LNCaP clone FGC (cell line): ENCODE measurements around the gene ABL2.
"Not testable (repeated sequence)": the region's sequence is repeated elsewhere in the genome, so short reads cannot be mapped to it uniquely, and the experiment has no call there.

Experiments used
- DNase-seq: peaks from one replicate; pipeline ENCODE4 v3.0.0-alpha.2; 2011; ENCODE audit warnings: low read depth
- H3K4me3 ChIP-seq: 2 replicates; pipeline ENCODE4 v1.5.1; 2011; ENCODE audit warnings: mild to moderate bottlenecking, low read depth, low read length, control low read depth
- TF ChIP-seq, protein P1 (sequence below): IDR thresholded peaks from 2 replicates; pipeline ENCODE4 v1.5.1; 2012; ENCODE audit warnings: mild to moderate bottlenecking; ENCODE audit not compliant: control insufficient read depth, insufficient read depth; ENCODE audit errors: extremely low read depth

Gene ABL2

DNA sequence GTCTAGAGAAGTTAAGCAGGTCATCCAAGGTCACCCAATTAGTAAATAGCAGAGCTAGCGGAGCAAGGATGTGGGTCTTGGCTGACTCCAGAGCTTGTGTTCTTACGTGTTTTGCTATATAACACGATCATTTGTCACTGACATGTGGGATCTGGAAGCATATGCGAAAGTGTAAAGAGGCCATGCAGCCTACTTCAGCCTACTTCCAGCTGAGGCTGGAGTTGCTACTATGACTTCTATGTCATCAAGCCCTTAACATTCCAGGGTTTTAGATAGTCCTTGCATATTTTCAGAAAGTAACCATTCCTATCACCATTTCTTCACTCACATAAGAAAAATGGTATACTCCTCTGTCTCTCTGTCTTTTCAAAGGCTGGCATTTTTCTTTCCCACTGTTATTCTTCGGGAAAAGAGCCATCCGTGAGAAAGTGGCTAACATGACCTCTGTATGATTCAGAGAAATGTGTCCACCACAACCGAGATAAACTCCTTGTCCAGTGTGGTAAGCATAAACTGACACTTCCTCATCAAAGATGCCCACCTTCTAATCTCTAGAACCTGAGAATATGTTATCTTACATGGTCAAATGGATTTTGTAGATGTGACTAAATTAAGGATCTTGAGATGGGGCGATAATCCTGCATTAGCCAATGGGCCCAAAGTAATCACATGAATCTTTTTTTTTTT lies 24.0 kb upstream of the ABL2 start:
- TF ChIP-seq, protein P1, sequence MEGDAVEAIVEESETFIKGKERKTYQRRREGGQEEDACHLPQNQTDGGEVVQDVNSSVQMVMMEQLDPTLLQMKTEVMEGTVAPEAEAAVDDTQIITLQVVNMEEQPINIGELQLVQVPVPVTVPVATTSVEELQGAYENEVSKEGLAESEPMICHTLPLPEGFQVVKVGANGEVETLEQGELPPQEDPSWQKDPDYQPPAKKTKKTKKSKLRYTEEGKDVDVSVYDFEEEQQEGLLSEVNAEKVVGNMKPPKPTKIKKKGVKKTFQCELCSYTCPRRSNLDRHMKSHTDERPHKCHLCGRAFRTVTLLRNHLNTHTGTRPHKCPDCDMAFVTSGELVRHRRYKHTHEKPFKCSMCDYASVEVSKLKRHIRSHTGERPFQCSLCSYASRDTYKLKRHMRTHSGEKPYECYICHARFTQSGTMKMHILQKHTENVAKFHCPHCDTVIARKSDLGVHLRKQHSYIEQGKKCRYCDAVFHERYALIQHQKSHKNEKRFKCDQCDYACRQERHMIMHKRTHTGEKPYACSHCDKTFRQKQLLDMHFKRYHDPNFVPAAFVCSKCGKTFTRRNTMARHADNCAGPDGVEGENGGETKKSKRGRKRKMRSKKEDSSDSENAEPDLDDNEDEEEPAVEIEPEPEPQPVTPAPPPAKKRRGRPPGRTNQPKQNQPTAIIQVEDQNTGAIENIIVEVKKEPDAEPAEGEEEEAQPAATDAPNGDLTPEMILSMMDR = no peak
- peak; percentile 19 for DNase-seq
- no peak overlapping the region for H3K4me3 ChIP-seq

DNA sequence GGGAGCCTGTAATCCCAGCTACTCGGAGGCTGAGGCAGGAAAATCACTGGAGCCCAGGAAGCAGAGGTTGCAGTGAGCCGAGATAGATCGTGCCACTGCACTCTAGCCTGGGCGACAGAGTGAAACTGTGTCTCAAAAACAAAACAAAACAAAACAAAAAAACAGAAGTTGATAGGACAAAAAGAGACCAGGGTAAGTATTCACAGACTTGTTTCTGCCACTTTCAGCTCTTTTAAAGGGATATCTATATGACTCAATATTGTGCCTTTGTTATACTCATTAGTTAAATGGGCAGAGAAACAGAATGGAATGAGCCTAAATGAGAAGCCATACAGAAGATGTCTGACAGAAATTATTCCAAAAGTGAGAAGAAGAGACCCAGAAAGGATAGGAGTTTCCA lies 23.1 kb upstream of the ABL2 start:
- DNase-seq = no peak
- TF ChIP-seq, protein P1 = no peak
- H3K4me3 ChIP-seq = no peak overlapping the region

GRCh38 chr1:179251675-179252074 lies 22.2 kb upstream of the ABL2 start:
- no peak overlapping the region for H3K4me3 ChIP-seq
- peak; percentile 53 for DNase-seq
- TF ChIP-seq, protein P1 = peak; percentile 84

DNA sequence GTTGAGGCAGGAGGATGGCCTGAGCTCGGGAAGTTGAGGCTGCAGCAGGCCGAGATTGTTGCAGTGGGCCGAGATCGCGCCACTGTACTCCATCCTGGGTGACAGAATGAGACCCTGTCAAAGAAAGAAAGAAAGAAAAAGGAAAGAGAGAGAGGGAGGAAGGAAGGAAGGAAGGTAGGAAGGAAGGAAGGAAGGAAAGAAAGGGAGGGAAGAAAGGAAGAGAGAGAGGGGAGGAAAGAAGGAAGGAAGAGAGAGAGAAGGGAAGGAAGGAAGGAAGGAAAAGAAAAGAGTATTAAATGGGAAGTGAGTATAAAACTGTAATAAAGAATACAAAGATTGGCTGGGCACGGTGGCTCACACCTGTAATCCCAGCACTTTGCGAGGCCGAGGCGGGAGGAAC lies 18.4 kb upstream of the ABL2 start:
- DNase-seq = no peak
- TF ChIP-seq, protein P1 = no peak
- no peak overlapping the region for H3K4me3 ChIP-seq

- not testable (repeated sequence) for DNase-seq, H3K4me3 ChIP-seq
Measured at GRCh38 chr1:179245426-179245825, 15.9 kb upstream of the ABL2 start.

- H3K4me3 ChIP-seq = no peak overlapping the region
- DNase-seq = no peak
- TF ChIP-seq, protein P1 = no peak
Measured at GRCh38 chr1:179241530-179242097, 12.1 kb upstream of the ABL2 start.

- DNase-seq = no peak
- no peak overlapping the region for H3K4me3 ChIP-seq
- TF ChIP-seq, protein P1 = no peak
Measured at GRCh38 chr1:179237222-179237621, 7.7 kb upstream of the ABL2 start.
